ENCODE measurements around the gene FOLR2. TPM values are rescaled to one million over a fixed set of nuclear protein-coding genes. Genes with fewer than 3 reads are reported as not detected.
"Not testable (repeated sequence)": the region's sequence is repeated elsewhere in the genome, so short reads cannot be mapped to it uniquely, and the experiment has no call there.

Gene FOLR2
- total RNA-seq, 1 donor: not detected

DNA sequence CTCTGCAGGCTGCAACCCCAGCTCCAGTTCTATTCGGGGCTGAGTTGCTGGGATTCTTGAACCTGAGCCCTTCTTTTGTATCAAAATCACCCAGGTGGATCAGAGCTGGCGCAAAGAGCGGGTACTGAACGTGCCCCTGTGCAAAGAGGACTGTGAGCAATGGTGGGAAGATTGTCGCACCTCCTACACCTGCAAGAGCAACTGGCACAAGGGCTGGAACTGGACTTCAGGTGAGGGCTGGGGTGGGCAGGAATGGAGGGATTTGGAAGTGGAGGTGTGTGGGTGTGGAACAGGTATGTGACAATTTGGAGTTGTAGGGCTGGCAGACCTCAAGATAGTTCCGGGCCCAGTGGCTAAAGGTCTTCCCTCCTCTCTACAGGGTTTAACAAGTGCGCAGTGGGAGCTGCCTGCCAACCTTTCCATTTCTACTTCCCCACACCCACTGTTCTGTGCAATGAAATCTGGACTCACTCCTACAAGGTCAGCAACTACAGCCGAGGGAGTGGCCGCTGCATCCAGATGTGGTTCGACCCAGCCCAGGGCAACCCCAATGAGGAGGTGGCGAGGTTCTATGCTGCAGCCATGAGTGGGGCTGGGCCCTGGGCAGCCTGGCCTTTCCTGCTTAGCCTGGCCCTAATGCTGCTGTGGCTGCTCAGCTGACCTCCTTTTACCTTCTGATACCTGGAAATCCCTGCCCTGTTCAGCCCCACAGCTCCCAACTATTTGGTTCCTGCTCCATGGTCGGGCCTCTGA, 20.9 kb upstream of the FOLR2 start:
- TF ChIP-seq, protein P1, sequence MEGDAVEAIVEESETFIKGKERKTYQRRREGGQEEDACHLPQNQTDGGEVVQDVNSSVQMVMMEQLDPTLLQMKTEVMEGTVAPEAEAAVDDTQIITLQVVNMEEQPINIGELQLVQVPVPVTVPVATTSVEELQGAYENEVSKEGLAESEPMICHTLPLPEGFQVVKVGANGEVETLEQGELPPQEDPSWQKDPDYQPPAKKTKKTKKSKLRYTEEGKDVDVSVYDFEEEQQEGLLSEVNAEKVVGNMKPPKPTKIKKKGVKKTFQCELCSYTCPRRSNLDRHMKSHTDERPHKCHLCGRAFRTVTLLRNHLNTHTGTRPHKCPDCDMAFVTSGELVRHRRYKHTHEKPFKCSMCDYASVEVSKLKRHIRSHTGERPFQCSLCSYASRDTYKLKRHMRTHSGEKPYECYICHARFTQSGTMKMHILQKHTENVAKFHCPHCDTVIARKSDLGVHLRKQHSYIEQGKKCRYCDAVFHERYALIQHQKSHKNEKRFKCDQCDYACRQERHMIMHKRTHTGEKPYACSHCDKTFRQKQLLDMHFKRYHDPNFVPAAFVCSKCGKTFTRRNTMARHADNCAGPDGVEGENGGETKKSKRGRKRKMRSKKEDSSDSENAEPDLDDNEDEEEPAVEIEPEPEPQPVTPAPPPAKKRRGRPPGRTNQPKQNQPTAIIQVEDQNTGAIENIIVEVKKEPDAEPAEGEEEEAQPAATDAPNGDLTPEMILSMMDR (IDR thresholded peaks at IDR 0.05; ENCODE audit: insufficient read depth, low read depth, low read length): no peak
- H3K4me3 ChIP-seq (ENCODE audit: low read depth, low read length): no peak overlapping the region
- DNase-seq (ENCODE audit: low read depth): no peak

DNA sequence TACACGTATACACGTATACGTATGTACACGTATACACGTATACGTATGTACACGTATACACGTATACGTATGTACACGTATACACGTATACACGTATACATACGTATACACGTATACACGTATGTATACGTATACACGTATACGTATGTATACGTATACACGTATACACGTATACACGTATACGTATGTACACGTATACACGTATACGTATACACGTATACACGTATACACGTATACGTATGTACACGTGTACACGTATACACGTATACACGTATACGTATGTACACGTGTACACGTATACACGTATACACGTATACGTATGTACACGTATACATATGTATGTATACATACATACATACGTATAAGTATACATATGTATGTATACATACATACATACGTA, 15.1 kb upstream of the FOLR2 start:
- not testable (repeated sequence) for DNase-seq (ENCODE audit: low read depth); H3K4me3 ChIP-seq (ENCODE audit: low read depth, low read length)

DNA sequence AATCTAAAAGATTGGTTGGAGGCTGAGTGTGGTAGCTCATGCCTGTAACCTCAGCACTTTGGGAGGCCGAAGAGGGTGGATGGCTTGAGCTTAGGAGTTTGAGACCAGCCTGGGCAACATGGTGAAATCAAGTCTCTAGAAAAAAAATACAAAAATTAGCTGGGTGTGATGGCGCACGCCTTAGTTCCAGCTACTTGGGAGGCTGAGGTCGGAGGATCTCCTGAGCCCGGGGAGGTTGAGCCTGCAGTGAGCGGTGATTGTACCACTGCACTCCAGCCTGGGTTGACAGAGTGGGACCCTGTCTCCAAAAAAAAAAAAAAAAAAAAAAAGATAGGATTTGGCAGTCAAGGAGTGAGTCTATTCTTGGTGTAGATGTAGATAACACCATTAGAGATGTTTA, 14.0 kb upstream of the FOLR2 start:
- H3K4me3 ChIP-seq (ENCODE audit: low read depth, low read length): no peak overlapping the region
- TF ChIP-seq, protein P1 (IDR thresholded peaks at IDR 0.05; ENCODE audit: insufficient read depth, low read depth, low read length): no peak

DNA sequence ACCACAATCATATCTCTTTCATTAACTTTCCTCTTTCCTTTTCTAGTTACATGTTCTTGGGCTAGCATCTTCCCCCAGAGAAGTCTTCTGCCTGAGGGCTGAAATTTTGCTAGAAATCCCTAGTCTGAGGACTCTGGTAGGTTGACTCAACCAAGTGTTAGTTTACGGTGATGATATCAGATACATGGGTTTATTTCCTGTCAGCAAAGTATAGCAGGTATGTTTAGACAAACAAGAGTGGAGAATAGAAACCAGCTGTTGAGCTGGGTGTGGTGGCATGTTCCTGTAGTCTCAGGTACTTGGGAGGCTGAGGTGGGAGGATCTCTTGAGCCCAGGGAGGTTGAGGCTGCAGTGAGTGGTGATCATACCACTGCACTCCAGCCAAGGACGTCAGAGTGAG, 13.4 kb upstream of the FOLR2 start:
- no peak overlapping the region for H3K4me3 ChIP-seq (ENCODE audit: low read depth, low read length)
- DNase-seq (ENCODE audit: low read depth): no peak
- TF ChIP-seq, protein P1 (IDR thresholded peaks at IDR 0.05; ENCODE audit: insufficient read depth, low read depth, low read length): no peak

More for the DNA sequence above, 14.0 kb upstream of the FOLR2 start:
- no peak for DNase-seq (ENCODE audit: low read depth)

DNA sequence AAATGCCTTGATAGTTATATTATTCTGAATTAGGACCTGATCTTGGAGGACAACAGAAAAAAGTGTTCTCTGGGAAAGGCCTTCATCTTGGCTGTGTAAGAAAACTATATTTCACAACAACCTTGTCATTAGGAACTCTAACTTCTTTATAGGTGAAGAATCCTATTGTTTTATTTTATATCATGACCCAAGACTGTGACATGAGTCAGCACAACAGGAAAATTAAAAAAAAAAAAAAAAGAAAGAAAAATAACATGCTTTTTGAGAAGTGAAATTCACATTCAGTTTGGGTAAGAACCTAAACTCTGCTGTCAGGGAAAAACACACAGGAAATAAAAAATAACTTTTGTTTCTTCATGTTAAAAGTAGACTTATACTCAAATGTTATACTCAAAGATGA, 11.7 kb upstream of the FOLR2 start:
- TF ChIP-seq, protein P1 (IDR thresholded peaks at IDR 0.05; ENCODE audit: insufficient read depth, low read depth, low read length): no peak
- DNase-seq (ENCODE audit: low read depth): no peak
- H3K4me3 ChIP-seq (ENCODE audit: low read depth, low read length): no peak overlapping the region

DNA sequence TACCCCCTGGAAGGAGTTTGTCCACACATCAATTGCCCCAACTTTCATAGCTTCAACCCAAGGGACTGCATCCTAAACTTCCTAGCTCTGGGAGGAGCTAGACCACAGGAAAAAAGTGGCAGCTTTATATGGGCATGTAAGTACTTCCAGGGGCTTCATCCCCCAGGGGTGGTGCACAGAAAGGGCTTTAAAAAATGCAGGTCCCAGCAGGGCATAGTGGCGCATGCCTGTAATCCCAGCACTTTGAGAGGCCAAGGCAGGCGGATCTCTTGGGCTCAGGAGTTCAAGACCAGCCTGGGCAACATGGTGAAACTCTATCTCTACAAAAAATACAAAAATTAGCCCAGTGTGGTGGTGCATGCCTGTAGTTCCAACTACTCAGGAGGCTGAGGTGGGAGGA, 9.8 kb upstream of the FOLR2 start:
- DNase-seq (ENCODE audit: low read depth); H3K4me3 ChIP-seq (ENCODE audit: low read depth, low read length): not testable (repeated sequence)

DNA sequence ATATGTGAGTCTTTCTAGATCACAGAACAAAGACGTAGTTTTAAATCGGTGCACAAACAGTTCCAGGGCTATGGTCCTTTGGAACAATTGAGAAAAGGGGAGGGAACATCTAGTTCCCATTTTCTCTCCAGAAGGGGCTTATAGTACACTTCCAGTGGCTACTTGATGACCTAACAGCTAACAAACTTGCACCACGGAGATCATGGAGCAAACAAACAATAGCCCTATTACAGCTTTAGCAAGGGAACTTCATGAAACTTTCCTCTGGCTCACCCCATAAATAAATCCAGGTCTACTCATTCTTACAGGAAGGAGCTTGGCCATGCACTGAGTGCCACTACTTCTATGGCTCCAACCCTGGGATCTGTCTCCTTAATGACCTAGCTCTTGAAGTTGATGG, 8.3 kb upstream of the FOLR2 start:
- TF ChIP-seq, protein P1 (IDR thresholded peaks at IDR 0.05; ENCODE audit: insufficient read depth, low read depth, low read length): no peak
- H3K4me3 ChIP-seq (ENCODE audit: low read depth, low read length): no peak overlapping the region
- no peak for DNase-seq (ENCODE audit: low read depth)

DNA sequence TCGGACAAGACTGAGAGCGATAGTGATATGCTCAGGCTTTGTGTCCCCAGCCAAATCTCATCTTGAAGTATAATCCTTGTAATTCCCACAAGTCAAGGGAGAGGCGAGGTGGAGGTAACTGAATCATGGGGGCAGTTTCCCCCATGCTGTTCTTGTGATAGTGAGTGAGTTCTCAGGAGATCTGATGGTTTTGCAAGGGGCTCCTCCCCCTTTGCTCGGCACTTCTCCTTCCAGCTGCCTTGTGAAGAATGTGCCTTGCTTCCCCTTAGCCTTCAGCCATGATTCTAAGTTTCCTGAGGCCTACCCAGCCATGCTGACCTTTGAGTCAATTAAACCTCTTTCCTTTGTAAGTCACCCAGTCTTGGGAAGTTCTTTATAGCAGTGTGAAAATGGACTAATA, 7.5 kb upstream of the FOLR2 start:
- no peak for DNase-seq (ENCODE audit: low read depth)
- H3K4me3 ChIP-seq (ENCODE audit: low read depth, low read length): no peak overlapping the region
- TF ChIP-seq, protein P1 (IDR thresholded peaks at IDR 0.05; ENCODE audit: insufficient read depth, low read depth, low read length): no peak
